ENCODE measurements around the gene KCNAB1.

Gene KCNAB1

DNA sequence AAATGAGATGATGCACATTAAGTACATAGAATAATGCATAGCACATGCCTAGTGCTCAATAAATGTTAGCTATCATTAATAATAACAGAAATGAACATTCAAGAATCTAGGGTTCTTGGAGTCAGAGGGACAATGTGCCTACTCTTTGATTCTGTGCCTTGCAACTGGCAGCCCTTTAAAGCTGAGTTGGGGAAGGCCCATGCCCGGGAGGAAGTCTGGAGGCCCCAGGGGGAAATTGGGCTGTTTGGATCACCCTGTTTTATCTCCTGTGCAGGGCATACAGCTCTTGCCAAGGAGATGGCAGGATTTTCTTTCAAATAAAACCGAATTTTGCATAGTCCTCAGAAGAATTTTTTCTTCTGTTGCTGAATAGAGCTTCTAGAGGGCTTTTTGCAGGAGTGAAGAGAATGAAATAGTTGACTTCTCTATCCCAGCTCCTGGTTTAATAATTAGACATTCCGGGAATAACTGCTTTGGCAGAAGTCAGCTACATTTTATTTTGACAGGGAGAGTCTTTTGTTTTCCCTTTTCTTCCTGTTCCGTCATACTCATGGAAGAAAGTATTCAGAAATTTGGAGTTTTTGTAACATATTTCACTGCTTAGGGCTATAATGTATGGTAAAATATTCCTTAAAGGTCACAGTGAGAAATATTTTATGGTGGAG is 18.0 kb upstream of the KCNAB1 start:
- Histone ChIP-seq H3K4me3 (ENCODE audit: low read length) (no peak overlapping the region), H3K9me3 (ENCODE audit: control insufficient read depth, insufficient read depth, low read length) (no peaks in the 10 kb centered on the region), H3K27ac (ENCODE audit: low read length) (no peak overlapping the region), H3K27me3 (ENCODE audit: control insufficient read depth, insufficient read depth, low read length) (no peaks in the 10 kb centered on the region), H3K4me1 (ENCODE audit: control insufficient read depth, insufficient read depth, low read length) (no peaks in the 10 kb centered on the region), H3K36me3 (ENCODE audit: control insufficient read depth, insufficient read depth, low read length) (no peaks in the 10 kb centered on the region)
- no peak for DNase-seq (ENCODE audit: low read depth, low spot score)
- no CpG with 5 or more reads among the region's 4 CpGs for WGBS (ENCODE audit: insufficient coverage, insufficient read length)

DNA sequence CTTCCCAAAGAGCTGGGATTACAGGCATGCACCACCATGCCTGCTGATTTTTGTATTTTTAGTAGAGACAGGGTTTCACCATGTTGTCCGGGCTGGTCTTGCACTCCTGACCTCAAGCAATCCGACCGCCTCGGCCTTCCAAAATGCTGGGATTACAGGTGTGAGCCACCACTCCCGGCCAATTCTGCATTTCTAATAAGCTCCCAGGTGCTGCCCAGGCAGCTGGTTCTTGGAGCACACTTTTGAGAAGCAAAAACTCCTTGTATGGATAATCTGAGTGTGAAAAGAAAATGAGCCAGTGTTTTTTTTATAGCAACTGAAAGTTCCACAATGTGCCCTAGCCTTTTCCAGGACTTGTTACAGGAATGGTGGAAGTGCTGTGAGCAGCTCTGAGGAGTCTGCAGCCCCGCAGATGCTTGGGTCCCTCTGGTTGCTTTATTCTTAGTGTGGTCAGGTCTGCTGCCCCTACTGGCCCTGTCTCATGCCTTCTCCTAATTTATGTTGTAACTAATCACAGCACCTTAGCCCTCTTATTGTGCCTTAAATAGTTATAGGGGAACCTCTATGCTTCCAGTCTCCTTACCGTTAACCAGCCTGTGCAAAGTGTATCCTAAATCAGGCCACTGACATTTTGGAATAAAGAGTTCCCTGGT is 13.5 kb upstream of the KCNAB1 start:
- Histone ChIP-seq H3K27ac (ENCODE audit: low read length) (no peak overlapping the region), H3K4me3 (ENCODE audit: low read length) (no peak overlapping the region), H3K4me1 (ENCODE audit: control insufficient read depth, insufficient read depth, low read length) (no peaks in the 10 kb centered on the region; the same call in 1 of the 2 replicates), H3K27me3 (ENCODE audit: control insufficient read depth, insufficient read depth, low read length) (no peaks in the 10 kb centered on the region), H3K36me3 (ENCODE audit: control insufficient read depth, insufficient read depth, low read length) (no peaks in the 10 kb centered on the region), H3K9me3 (ENCODE audit: control insufficient read depth, insufficient read depth, low read length) (no peaks in the 10 kb centered on the region)
- WGBS (ENCODE audit: insufficient coverage, insufficient read length): no CpG with 5 or more reads among the region's 7 CpGs
- no peak for DNase-seq (ENCODE audit: low read depth, low spot score)

DNA sequence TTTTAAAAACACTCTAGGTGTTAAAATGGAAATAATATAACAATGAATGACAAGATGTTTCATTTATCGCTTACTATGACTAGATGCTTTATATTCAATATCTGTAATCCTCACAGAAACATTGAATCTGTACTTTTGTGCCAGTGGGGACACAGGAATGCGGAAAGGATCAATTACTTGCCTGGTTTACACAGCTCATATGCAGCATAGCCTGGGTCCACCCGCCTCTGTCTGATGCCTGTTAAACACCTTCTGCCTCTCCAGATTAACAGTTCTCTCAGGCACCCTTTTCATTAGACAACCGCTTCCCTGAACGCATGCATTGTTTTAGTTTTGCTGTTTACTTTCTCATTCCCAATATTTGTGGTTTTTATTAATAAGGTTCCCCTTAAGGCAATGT is 12.9 kb upstream of the KCNAB1 start:
- Histone ChIP-seq H3K9me3 (ENCODE audit: control insufficient read depth, insufficient read depth, low read length) (no peaks in the 10 kb centered on the region), H3K27me3 (ENCODE audit: control insufficient read depth, insufficient read depth, low read length) (no peaks in the 10 kb centered on the region), H3K36me3 (ENCODE audit: control insufficient read depth, insufficient read depth, low read length) (no peaks in the 10 kb centered on the region), H3K27ac (ENCODE audit: low read length) (no peak overlapping the region), H3K4me1 (ENCODE audit: control insufficient read depth, insufficient read depth, low read length) (no peaks in the 10 kb centered on the region; the same call in 1 of the 2 replicates), H3K4me3 (ENCODE audit: low read length) (no peak overlapping the region)
- no peak for DNase-seq (ENCODE audit: low read depth, low spot score)
- no CpG with 5 or more reads among the region's 5 CpGs for WGBS (ENCODE audit: insufficient coverage, insufficient read length)

DNA sequence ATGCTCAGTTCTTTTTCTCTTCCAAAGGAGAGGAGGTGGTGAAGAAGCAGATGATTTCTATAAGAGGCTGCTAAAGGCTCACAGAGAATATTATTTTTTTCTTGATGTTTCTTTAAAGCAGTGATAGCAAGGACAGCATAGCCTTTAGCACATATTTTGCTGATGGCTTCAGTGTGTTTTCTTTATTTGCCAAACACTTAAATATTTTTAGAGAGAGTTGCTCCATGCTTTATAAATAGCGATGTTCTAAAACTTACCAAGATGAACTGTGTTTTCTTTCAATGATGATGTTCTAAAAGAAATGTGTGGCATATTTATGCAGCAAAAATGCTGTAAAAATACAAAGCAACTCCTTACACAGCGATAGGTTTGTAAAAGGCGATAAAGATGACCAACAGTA is 11.8 kb upstream of the KCNAB1 start:
- no peaks in the 10 kb centered on the region; the same call in 1 of the 2 replicates for H3K4me1 ChIP-seq (ENCODE audit: control insufficient read depth, insufficient read depth, low read length)
- no peak overlapping the region for H3K27ac ChIP-seq (ENCODE audit: low read length)
- WGBS (ENCODE audit: insufficient coverage, insufficient read length): no CpG with 5 or more reads among the region's 3 CpGs
- H3K36me3 ChIP-seq (ENCODE audit: control insufficient read depth, insufficient read depth, low read length): no peaks in the 10 kb centered on the region
- DNase-seq (ENCODE audit: low read depth, low spot score): no peak
- no peaks in the 10 kb centered on the region for H3K27me3 ChIP-seq (ENCODE audit: control insufficient read depth, insufficient read depth, low read length)
- H3K4me3 ChIP-seq (ENCODE audit: low read length): no peak overlapping the region
- no peaks in the 10 kb centered on the region for H3K9me3 ChIP-seq (ENCODE audit: control insufficient read depth, insufficient read depth, low read length)

DNA sequence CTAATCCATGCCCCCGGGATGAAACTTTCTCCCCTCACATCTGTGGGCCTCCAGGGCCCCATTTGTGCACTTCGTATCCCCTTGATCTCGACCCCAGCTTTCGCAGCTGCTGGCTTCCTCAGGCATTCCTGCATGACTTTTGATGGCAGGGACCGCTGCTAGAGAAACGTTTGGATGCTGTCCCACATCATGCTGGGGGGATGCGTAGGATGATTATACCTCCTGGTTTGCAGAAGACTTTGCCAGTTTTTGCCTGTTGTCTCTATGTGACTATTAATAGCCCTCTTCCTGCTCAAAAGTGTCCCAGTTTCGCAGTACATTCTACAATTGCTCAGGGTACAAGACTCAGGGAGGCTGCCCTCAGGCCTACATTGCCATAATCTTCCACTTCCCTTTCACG is 10.4 kb upstream of the KCNAB1 start:
- no peaks in the 10 kb centered on the region; the same call in 1 of the 2 replicates for H3K4me1 ChIP-seq (ENCODE audit: control insufficient read depth, insufficient read depth, low read length)
- no peaks in the 10 kb centered on the region for H3K27me3 ChIP-seq (ENCODE audit: control insufficient read depth, insufficient read depth, low read length)
- WGBS (ENCODE audit: insufficient coverage, insufficient read length): no CpG with 5 or more reads among the region's 9 CpGs
- H3K9me3 ChIP-seq (ENCODE audit: control insufficient read depth, insufficient read depth, low read length): no peaks in the 10 kb centered on the region
- no peaks in the 10 kb centered on the region for H3K36me3 ChIP-seq (ENCODE audit: control insufficient read depth, insufficient read depth, low read length)
- DNase-seq (ENCODE audit: low read depth, low spot score): no peak
- H3K4me3 ChIP-seq (ENCODE audit: low read length): no peak overlapping the region
- no peak overlapping the region for H3K27ac ChIP-seq (ENCODE audit: low read length)

DNA sequence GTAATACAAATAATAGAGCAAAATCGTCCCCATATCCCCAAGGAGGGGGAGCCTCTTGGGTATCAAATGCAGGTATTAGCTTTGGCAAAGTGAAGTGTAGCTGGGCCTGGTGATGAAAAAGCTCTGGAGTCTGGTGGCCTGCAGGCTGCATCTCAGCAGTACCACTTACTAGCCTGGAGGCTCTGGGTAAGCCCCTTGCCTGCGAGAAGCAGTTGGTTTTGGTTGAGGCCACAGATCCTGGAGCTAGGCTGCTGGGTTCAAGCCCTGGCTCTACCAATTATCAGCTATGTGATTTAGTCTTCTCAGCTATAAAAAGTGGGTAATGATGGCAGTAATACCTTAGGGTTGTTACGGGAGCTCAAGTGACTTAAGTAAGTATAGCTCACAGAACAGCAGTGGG is 6.1 kb downstream of the KCNAB1 start:
- H3K9me3 ChIP-seq (ENCODE audit: control insufficient read depth, insufficient read depth, low read length): no peaks in the 10 kb centered on the region
- no peak overlapping the region for H3K4me3 ChIP-seq (ENCODE audit: low read length)
- no peaks in the 10 kb centered on the region for H3K27me3 ChIP-seq (ENCODE audit: control insufficient read depth, insufficient read depth, low read length)
- no peaks in the 10 kb centered on the region for H3K4me1 ChIP-seq (ENCODE audit: control insufficient read depth, insufficient read depth, low read length)
- DNase-seq (ENCODE audit: low read depth, low spot score): no peak
- H3K27ac ChIP-seq (ENCODE audit: low read length): no peak overlapping the region
- WGBS (ENCODE audit: insufficient coverage, insufficient read length): no CpG with 5 or more reads among the region's 3 CpGs
- H3K36me3 ChIP-seq (ENCODE audit: control insufficient read depth, insufficient read depth, low read length): no peaks in the 10 kb centered on the region

DNA sequence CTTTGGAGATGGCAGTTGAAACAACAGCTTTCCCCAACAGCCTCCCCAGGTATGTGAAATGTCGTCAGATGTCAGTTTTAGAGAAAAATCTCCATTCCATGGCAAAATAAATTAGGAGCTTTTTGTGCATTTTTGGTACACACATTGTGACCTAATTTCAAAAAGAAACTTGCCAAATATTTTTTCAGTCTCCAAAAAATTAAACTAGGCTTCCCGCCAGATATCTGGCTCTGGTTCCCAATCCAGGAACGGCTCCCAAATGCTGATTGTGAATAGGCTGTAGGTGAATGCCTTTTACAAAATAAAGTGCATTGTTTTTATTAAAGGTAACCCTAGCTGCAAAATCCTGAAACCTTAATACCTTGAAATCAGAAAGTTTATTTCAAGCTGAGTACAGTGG is 10.9 kb downstream of the KCNAB1 start:
- no peak overlapping the region for H3K4me3 ChIP-seq (ENCODE audit: low read length)
- H3K27me3 ChIP-seq (ENCODE audit: control insufficient read depth, insufficient read depth, low read length): no peaks in the 10 kb centered on the region
- H3K9me3 ChIP-seq (ENCODE audit: control insufficient read depth, insufficient read depth, low read length): no peaks in the 10 kb centered on the region
- H3K4me1 ChIP-seq (ENCODE audit: control insufficient read depth, insufficient read depth, low read length): no peaks in the 10 kb centered on the region
- no peak for DNase-seq (ENCODE audit: low read depth, low spot score)
- H3K36me3 ChIP-seq (ENCODE audit: control insufficient read depth, insufficient read depth, low read length): no peaks in the 10 kb centered on the region
- no CpG with 5 or more reads among the region's 3 CpGs for WGBS (ENCODE audit: insufficient coverage, insufficient read length)
- H3K27ac ChIP-seq (ENCODE audit: low read length): no peak overlapping the region

DNA sequence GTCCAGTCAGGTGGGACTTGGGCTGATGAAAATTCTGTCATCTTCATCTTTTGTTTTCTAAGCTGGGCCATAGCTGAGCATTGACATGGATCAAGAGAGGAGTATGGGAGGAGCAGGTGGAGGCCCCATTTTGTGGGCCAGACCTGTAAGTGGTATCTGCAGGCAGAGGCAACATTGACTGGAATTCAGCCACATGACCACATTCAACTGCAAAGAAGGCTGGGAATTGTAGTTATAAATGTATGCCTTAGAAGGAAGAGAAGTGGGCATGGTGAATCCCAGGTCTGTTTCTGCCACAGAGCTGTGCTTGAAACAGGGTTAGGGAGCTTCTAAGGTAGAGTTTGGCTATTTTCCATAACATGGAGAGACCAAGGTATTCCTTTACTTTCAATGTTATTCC is 11.4 kb downstream of the KCNAB1 start:
- Histone ChIP-seq H3K27me3 (ENCODE audit: control insufficient read depth, insufficient read depth, low read length) (no peaks in the 10 kb centered on the region), H3K27ac (ENCODE audit: low read length) (no peak overlapping the region), H3K4me1 (ENCODE audit: control insufficient read depth, insufficient read depth, low read length) (no peaks in the 10 kb centered on the region), H3K4me3 (ENCODE audit: low read length) (no peak overlapping the region), H3K36me3 (ENCODE audit: control insufficient read depth, insufficient read depth, low read length) (no peaks in the 10 kb centered on the region), H3K9me3 (ENCODE audit: control insufficient read depth, insufficient read depth, low read length) (no peaks in the 10 kb centered on the region)
- no peak for DNase-seq (ENCODE audit: low read depth, low spot score)

DNA sequence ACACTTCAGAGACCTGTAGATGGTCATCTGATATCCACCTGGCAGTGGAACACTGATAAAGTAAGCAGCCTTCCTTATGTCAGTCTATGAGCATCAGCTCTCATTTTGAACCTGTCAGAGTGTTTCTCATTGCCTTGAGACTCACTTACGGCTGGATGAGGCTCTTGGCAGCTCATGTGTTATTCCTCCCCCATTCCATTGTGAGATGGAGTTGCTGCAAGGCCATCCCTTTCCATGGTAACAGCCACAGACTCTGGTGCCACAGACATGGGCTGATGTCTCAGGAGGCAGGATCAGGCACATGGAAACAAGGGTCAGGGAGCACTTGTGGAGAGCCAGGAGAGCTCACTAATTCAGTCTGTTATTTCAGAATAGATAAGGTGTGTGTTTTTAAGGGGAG is 11.9 kb downstream of the KCNAB1 start:
- H3K9me3 ChIP-seq (ENCODE audit: control insufficient read depth, insufficient read depth, low read length): no peaks in the 10 kb centered on the region
- H3K4me3 ChIP-seq (ENCODE audit: low read length): no peak overlapping the region
- H3K27me3 ChIP-seq (ENCODE audit: control insufficient read depth, insufficient read depth, low read length): no peaks in the 10 kb centered on the region
- no peak overlapping the region for H3K27ac ChIP-seq (ENCODE audit: low read length)
- H3K36me3 ChIP-seq (ENCODE audit: control insufficient read depth, insufficient read depth, low read length): no peaks in the 10 kb centered on the region
- no CpG with 5 or more reads among the region's 1 CpG for WGBS (ENCODE audit: insufficient coverage, insufficient read length)
- no peaks in the 10 kb centered on the region for H3K4me1 ChIP-seq (ENCODE audit: control insufficient read depth, insufficient read depth, low read length)
- DNase-seq (ENCODE audit: low read depth, low spot score): no peak

DNA sequence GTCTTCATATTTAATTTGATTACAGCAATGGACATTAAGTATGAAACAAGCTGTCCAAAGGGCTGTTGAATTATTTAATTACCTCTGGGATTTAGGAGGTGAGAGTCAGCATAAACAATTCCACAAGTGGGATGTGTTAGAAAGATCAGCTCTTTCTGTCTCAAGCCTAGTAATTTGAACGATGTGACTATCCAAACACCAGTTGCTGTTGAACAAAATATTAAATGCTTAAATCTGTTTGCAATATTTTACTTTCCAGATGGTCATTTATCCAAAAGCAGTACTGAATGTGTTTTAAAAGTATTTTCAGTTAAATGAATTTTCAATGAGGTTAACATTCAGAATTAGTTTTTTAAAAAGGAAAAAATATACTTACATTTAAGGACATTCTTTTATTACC is 12.7 kb downstream of the KCNAB1 start:
- no peak for DNase-seq (ENCODE audit: low read depth, low spot score)
- H3K27ac ChIP-seq (ENCODE audit: low read length): no peak overlapping the region
- H3K27me3 ChIP-seq (ENCODE audit: control insufficient read depth, insufficient read depth, low read length): no peaks in the 10 kb centered on the region
- no peak overlapping the region for H3K4me3 ChIP-seq (ENCODE audit: low read length)
- no peaks in the 10 kb centered on the region for H3K9me3 ChIP-seq (ENCODE audit: control insufficient read depth, insufficient read depth, low read length)
- no peaks in the 10 kb centered on the region for H3K36me3 ChIP-seq (ENCODE audit: control insufficient read depth, insufficient read depth, low read length)
- WGBS (ENCODE audit: insufficient coverage, insufficient read length): no CpG with 5 or more reads among the region's 1 CpG
- no peaks in the 10 kb centered on the region for H3K4me1 ChIP-seq (ENCODE audit: control insufficient read depth, insufficient read depth, low read length)
